Naive thymus-derived CD4-positive, alpha-beta T cell (primary cell): ENCODE results near the gene SLC7A5. TPM values are rescaled to one million over a fixed set of nuclear protein-coding genes. Genes with fewer than 3 reads are reported as not detected.
"Not testable (repeated sequence)": the region's sequence is repeated elsewhere in the genome, so short reads cannot be mapped to it uniquely, and the experiment has no call there.

Experiments
- ATAC-seq: fragments of 150-1000 bp; cut with Tn5 transposase; 2 replicates; pipeline ENCODE4 v1.10.0; 2021; ENCODE audit warnings: mild to moderate bottlenecking, moderate library complexity
- CTCF ChIA-PET: fragments of 350-600 bp; sonication (Branson Sonifier 250); formaldehyde crosslinking; loops from one replicate; lab custom pipeline; 2021; ENCODE audit warnings: antibody characterized with exemption; lab: Charles Lee
- POLR2A ChIA-PET: fragments of 350-600 bp; sonication (Branson Sonifier 250); formaldehyde crosslinking; loops from one replicate; lab custom pipeline; 2021; ENCODE audit warnings: antibody characterized with exemption, inconsistent platforms; lab: Charles Lee
- DNase-seq, 9 donors: peaks; one replicate each; pipeline versions ENCODE4 v3.0.0 to v3.0.0-alpha.2; 2020 to 2022; ENCODE audit warnings: mixed read lengths in 1 of 9
- H3K27ac ChIP-seq: one replicate; pipeline ENCODE4 v1.7.0; 2013; ENCODE audit warnings: mild to moderate bottlenecking, low read depth, low read length, moderate library complexity
- H3K27me3 ChIP-seq, 2 donors: one replicate each; pipeline ENCODE4 v1.7.0; 2013; ENCODE audit warnings: low read length in 2 of 2, mild to moderate bottlenecking in 2 of 2, moderate library complexity in 2 of 2; ENCODE audit not compliant: control insufficient read depth in 2 of 2, insufficient read depth in 2 of 2
- H3K36me3 ChIP-seq, 3 experiments: 1 replicate in 2 of 3; 2 replicates in 1 of 3; pipeline ENCODE4 v1.7.0; 2013; ENCODE audit warnings: low read length in 3 of 3, mild to moderate bottlenecking in 3 of 3, moderate library complexity in 1 of 3; ENCODE audit not compliant: insufficient read depth in 3 of 3, control insufficient read depth in 2 of 3
- H3K4me1 ChIP-seq, 2 donors: one replicate each; pipeline ENCODE4 v1.7.0; 2013; ENCODE audit warnings: low read length in 2 of 2, mild to moderate bottlenecking in 2 of 2, moderate library complexity in 1 of 2; ENCODE audit not compliant: control insufficient read depth in 2 of 2, insufficient read depth in 2 of 2
- H3K4me3 ChIP-seq: 2 replicates; pipeline ENCODE4 v1.7.0; 2013; ENCODE audit warnings: mild to moderate bottlenecking, low read length
- H3K9me3 ChIP-seq, 3 experiments: 1 replicate in 2 of 3; 2 replicates in 1 of 3; pipeline ENCODE4 v1.7.0; 2013; ENCODE audit warnings: low read length in 3 of 3; ENCODE audit not compliant: control insufficient read depth in 2 of 3
- H3K27ac Mint-ChIP-seq, 9 donors: one replicate each; pipeline ENCODE4 v1.8.0; 2020 to 2022; ENCODE audit warnings: mixed read lengths in 9 of 9, mild to moderate bottlenecking in 8 of 9, moderate library complexity in 5 of 9, inconsistent platforms in 2 of 9
- H3K27me3 Mint-ChIP-seq, 5 donors: one replicate each; pipeline ENCODE4 v1.8.0; 2021 to 2022; ENCODE audit warnings: mixed read lengths in 5 of 5, mild to moderate bottlenecking in 1 of 5
- H3K36me3 Mint-ChIP-seq, 5 donors: one replicate each; pipeline ENCODE4 v1.8.0; 2020 to 2022; ENCODE audit warnings: mixed read lengths in 5 of 5, mild to moderate bottlenecking in 3 of 5, inconsistent platforms in 1 of 5
- H3K4me1 Mint-ChIP-seq, 7 donors: one replicate each; pipeline ENCODE4 v1.8.0; 2020 to 2022; ENCODE audit warnings: mixed read lengths in 7 of 7, mild to moderate bottlenecking in 3 of 7, inconsistent platforms in 1 of 7
- H3K4me3 Mint-ChIP-seq, 10 donors: one replicate each; pipeline ENCODE4 v1.8.0; 2020 to 2022; ENCODE audit warnings: mild to moderate bottlenecking in 10 of 10, mixed read lengths in 10 of 10, moderate library complexity in 6 of 10, inconsistent platforms in 2 of 10
- H3K9me3 Mint-ChIP-seq, 11 donors: one replicate each; pipeline ENCODE4 v1.8.0; 2020 to 2022; ENCODE audit warnings: mixed read lengths in 11 of 11, mild to moderate bottlenecking in 4 of 11, inconsistent platforms in 1 of 11, moderate library complexity in 1 of 11
- intact Hi-C, 2 donors: fragments of 100-400 bp; cut with micrococcal nuclease; formaldehyde crosslinking; loops; one replicate each; pipeline ENCODE4 v1.15.1; 2023
- polyA plus RNA-seq, 2 donors: library from polyadenylated mRNA; unstranded; fragments of 300-500 nt; fragmentation: Illumina TruSeq; gene quantifications; one replicate each; pipeline ENCODE4 v1.2.3, GENCODE V29; 2021
- total RNA-seq, 6 experiments: library from RNA in 5 of 6; stranded (reverse) in 5 of 6; gene quantifications; 1 replicate in 5 of 6; 2 replicates in 1 of 6; pipeline ENCODE4 v1.2.3 and lab custom pipeline; 2021 to 2026

The SLC7A5 gene
- total and polyA plus RNA-seq, 7 experiments from 2014 or later: 3.3 to 113 (median 7.0) TPM

- Mint-ChIP-seq H3K4me1 (peaks cover 4 to 70% (median 11%) of the 10 kb centered on the region in 7 donors), H3K36me3 (peaks cover 0 to 13% (median 0%) of the 10 kb centered on the region in 5 donors), H3K9me3 (no peaks in the 10 kb centered on the region), H3K27ac (peak overlapping the region in 4 of 9 donors; percentile 28 to 81 (median 76)), H3K27me3 (no peaks in the 10 kb centered on the region), H3K4me3 (peak overlapping the region in 1 of 10 donors; percentile 37)
- Histone ChIP-seq H3K9me3 (no peaks in the 10 kb centered on the region), H3K27me3 (no peaks in the 10 kb centered on the region), H3K4me1 (peaks cover 5 to 19% of the 10 kb centered on the region in 2 donors), H3K27ac (no peak overlapping the region), H3K4me3 (no peak overlapping the region), H3K36me3 (no peaks in the 10 kb centered on the region)
- CTCF ChIA-PET: interaction anchor here (0.7 to 0.9 kb wide), 2 partner anchors 49 to 91 kb away, joined by 3 read pairs; no protein-coding TSS in a partner anchor
- ATAC-seq: no peak
- POLR2A ChIA-PET: interaction anchor here (1.9 kb wide), 1 partner anchor 8 kb away, joined by 7 read pairs; no protein-coding TSS in a partner anchor
- intact Hi-C loops: loop anchor here (10.0 kb wide), 2 partner anchors 366 to 476 kb away; partner anchors contain the start of genes FBXO31 (in 1 of the 2) and ZCCHC14 (in 1 of the 2)
- no peak for DNase-seq
These were observed 8.6 kb downstream of the SLC7A5 start for GRCh38 chr16:87860553-87861299.

GRCh38 chr16:87858151-87858993, 10.9 kb downstream of the SLC7A5 start:
- H3K4me3 Mint-ChIP-seq: peak overlapping the region in 1 of 10 donors; percentile 14
- H3K9me3 Mint-ChIP-seq, intact Hi-C loops, H3K4me3 ChIP-seq, H3K9me3 ChIP-seq, H3K27me3 Mint-ChIP-seq, H3K36me3 Mint-ChIP-seq, H3K36me3 ChIP-seq, ATAC-seq, H3K27ac ChIP-seq, H3K27me3 ChIP-seq, DNase-seq: not testable (repeated sequence)
- H3K4me1 ChIP-seq: peaks cover 11 to 33% of the 10 kb centered on the region in 2 donors
- ChIA-PET CTCF (interaction anchor here (1.1 kb wide), 1 partner anchor 12 kb away, joined by 3 read pairs; no protein-coding TSS in a partner anchor), POLR2A (interaction anchor here (1.9 kb wide), 1 partner anchor 10 kb away, joined by 7 read pairs; no protein-coding TSS in a partner anchor)
- H3K27ac Mint-ChIP-seq: peak overlapping the region in 3 of 9 donors; percentile 8 to 94 (median 32)
- peaks cover 3 to 71% (median 12%) of the 10 kb centered on the region in 7 donors for H3K4me1 Mint-ChIP-seq

GRCh38 chr16:87856791-87857228, 12.5 kb downstream of the SLC7A5 start:
- no peak overlapping the region for H3K4me3 ChIP-seq
- ATAC-seq: no peak
- peaks cover 9 to 71% (median 18%) of the 10 kb centered on the region in 7 donors for H3K4me1 Mint-ChIP-seq

GRCh38 chr16:87855852-87856715, 13.2 kb downstream of the SLC7A5 start:
- intact Hi-C loops: no loop called here
- H3K9me3 Mint-ChIP-seq: no peaks in the 10 kb centered on the region
- H3K4me3 Mint-ChIP-seq: peak overlapping the region in 5 of 10 donors; percentile 6 to 75 (median 23)
- H3K4me1 Mint-ChIP-seq: peaks cover 9 to 69% (median 18%) of the 10 kb centered on the region in 7 donors
- ChIA-PET POLR2A (no interaction called here), CTCF (interaction anchor here (0.6 to 1.4 kb wide), 2 partner anchors 77 to 111 kb away, joined by 3 read pairs; no protein-coding TSS in a partner anchor)
- peak overlapping the region; percentile 14 for H3K27ac ChIP-seq
- H3K27ac Mint-ChIP-seq: peak overlapping the region in 6 of 9 donors; percentile 11 to 94 (median 58)
- H3K4me1 ChIP-seq: peaks cover 15 to 34% of the 10 kb centered on the region in 2 donors
- H3K9me3 ChIP-seq: no peaks in the 10 kb centered on the region
- H3K36me3 ChIP-seq: peaks cover 0 to 6% (median under 1%) of the 10 kb centered on the region in 3 experiments
- DNase-seq (no peak), ATAC-seq (peak; percentile 36)
- peak overlapping the region; percentile 43 for H3K4me3 ChIP-seq
- peaks cover 0 to 15% (median 0%) of the 10 kb centered on the region in 5 donors for H3K36me3 Mint-ChIP-seq
- H3K27me3 ChIP-seq: no peaks in the 10 kb centered on the region
- no peaks in the 10 kb centered on the region for H3K27me3 Mint-ChIP-seq

More at GRCh38 chr16:87856791-87857228, 12.5 kb downstream of the SLC7A5 start:
- Mint-ChIP-seq H3K27me3 (no peaks in the 10 kb centered on the region), H3K9me3 (no peaks in the 10 kb centered on the region), H3K27ac (peak overlapping the region in 6 of 9 donors; percentile 21 to 94 (median 58)), H3K4me3 (peak overlapping the region in 1 of 10 donors; percentile 75), H3K36me3 (peaks cover 0 to 13% (median 0%) of the 10 kb centered on the region in 5 donors)
- DNase-seq: no peak
- Histone ChIP-seq H3K27ac (no peak overlapping the region), H3K9me3 (no peaks in the 10 kb centered on the region), H3K4me1 (peaks cover 15 to 38% of the 10 kb centered on the region in 2 donors), H3K27me3 (no peaks in the 10 kb centered on the region), H3K36me3 (no peaks in the 10 kb centered on the region)
- POLR2A ChIA-PET: no interaction called here
- intact Hi-C loops: no loop called here
- CTCF ChIA-PET: interaction anchor here (0.6 kb wide), 2 partner anchors 16 to 112 kb away, joined by 3 read pairs; no protein-coding TSS in a partner anchor

GRCh38 chr16:87854907-87855683, 14.2 kb downstream of the SLC7A5 start:
- H3K9me3 ChIP-seq: no peaks in the 10 kb centered on the region
- ChIA-PET POLR2A (no interaction called here), CTCF (interaction anchor here (0.9 to 1.4 kb wide), 2 partner anchors 27 to 76 kb away, joined by 3 read pairs; no protein-coding TSS in a partner anchor)
- no peaks in the 10 kb centered on the region for H3K9me3 Mint-ChIP-seq
- DNase-seq (no peak), ATAC-seq (no peak)
- peaks cover 0 to 10% (median 5%) of the 10 kb centered on the region in 3 experiments for H3K36me3 ChIP-seq
- H3K27me3 ChIP-seq: no peaks in the 10 kb centered on the region
- peak overlapping the region in 5 of 9 donors; percentile 11 to 94 (median 77) for H3K27ac Mint-ChIP-seq
- H3K4me3 ChIP-seq: no peak overlapping the region
- peaks cover 9 to 67% (median 18%) of the 10 kb centered on the region in 7 donors for H3K4me1 Mint-ChIP-seq
- H3K4me1 ChIP-seq: peaks cover 18 to 33% of the 10 kb centered on the region in 2 donors
- peaks cover 0 to 13% (median 0%) of the 10 kb centered on the region in 5 donors for H3K36me3 Mint-ChIP-seq
- H3K27me3 Mint-ChIP-seq: no peaks in the 10 kb centered on the region
- peak overlapping the region in 3 of 10 donors; percentile 16 to 66 (median 63) for H3K4me3 Mint-ChIP-seq
- intact Hi-C loops: loop anchor here in 1 of 2 donors (5.0 kb wide), 1 partner anchor 48 kb away; no protein-coding TSS in a partner anchor
- H3K27ac ChIP-seq: no peak overlapping the region
